Heart left ventricle (tissue), 16 donors: ENCODE results near the gene OR51V1. TPM values are rescaled to one million over a fixed set of nuclear protein-coding genes. Genes with fewer than 3 reads are reported as not detected.

Experiments used
- ATAC-seq, 4 donors: fragments of 200-7000 bp; cut with Tn5 transposase; one replicate each; pipeline ENCODE4 v1.9.1; 2020 to 2022; ENCODE audit warnings: moderate library complexity in 4 of 4, mild to moderate bottlenecking in 3 of 4, moderate number of reproducible peaks in 1 of 4
- DNase-seq, 5 donors: peaks; one replicate each; pipeline ENCODE4 v3.0.0-alpha.2; 2020
- H3K27ac ChIP-seq, 12 donors: fragments of 200-600 bp; sonication (generic) in 4 of 12; one replicate each; pipeline versions ENCODE4 v1.5.0 to v1.8.0; 2016 to 2022; ENCODE audit warnings: mild to moderate bottlenecking in 2 of 12
- H3K27me3 ChIP-seq, 9 donors: fragments of 200-600 bp; sonication (generic) in 2 of 9; one replicate each; pipeline versions ENCODE4 v1.5.1 to v1.8.0; 2016 to 2022; ENCODE audit warnings: mild to moderate bottlenecking in 3 of 9
- H3K36me3 ChIP-seq, 9 donors: fragments of 200-600 bp; sonication (generic) in 2 of 9; one replicate each; pipeline versions ENCODE4 v1.5.0 to v1.8.0; 2018 to 2022; ENCODE audit warnings: mild to moderate bottlenecking in 2 of 9
- H3K4me1 ChIP-seq, 12 donors: fragments of 200-600 bp; sonication (generic) in 4 of 12; one replicate each; pipeline versions ENCODE4 v1.5.0 to v1.8.0; 2016 to 2022; ENCODE audit warnings: mild to moderate bottlenecking in 3 of 12
- H3K4me3 ChIP-seq, 12 donors: fragments of 200-600 bp; sonication (generic) in 4 of 12; one replicate each; pipeline versions ENCODE4 v1.5.0 to v1.8.0; 2017 to 2022; ENCODE audit warnings: mild to moderate bottlenecking in 9 of 12, moderate library complexity in 4 of 12
- H3K9me3 ChIP-seq, 12 donors: fragments of 200-600 bp; sonication (generic) in 4 of 12; one replicate each; pipeline versions ENCODE4 v1.5.0 to v1.8.0; 2016 to 2022; ENCODE audit warnings: mild to moderate bottlenecking in 1 of 12
- POLR2A ChIP-seq, 2 donors: fragments of 450-650 bp; IDR thresholded peaks; one replicate each; pipeline ENCODE4 v1.6.1; 2017; ENCODE audit warnings: antibody characterized with exemption in 2 of 2, mild to moderate bottlenecking in 2 of 2, moderate library complexity in 2 of 2
- WGBS, 4 donors: extraction: QIAGEN DNeasy Blood & Tissue Kit in 2 of 4; methylation state at CpG; one replicate each; pipeline versions ENCODE4 v1.1.5 to v1.1.7; 2013 to 2018; 5-methylcytosine and 5-hydroxymethylcytosine counted together
- intact Hi-C, 10 donors: fragments of 100-400 bp; cut with DNase I; formaldehyde crosslinking; loops; one replicate each; pipeline versions ENCODE4 v1.11.1 to v1.14.2; 2022
- polyA plus RNA-seq, 2 donors: library from polyadenylated mRNA; stranded (reverse); fragments of 200-250 nt; gene quantifications; one replicate each; pipeline ENCODE4 v1.2.3, GENCODE V29; 2013
- total RNA-seq, 9 donors: library from RNA; depleted of rRNA in 2 of 9; stranded (reverse); fragments of >200 nt in 2 of 9; fragmentation: NEBNext Ultra II Directional in 3 of 9; extraction: Animal tissue kit (Norgen Biotek cat#: 25700) in 3 of 9; gene quantifications; one replicate each; pipeline versions ENCODE4 v1.1.0 to v1.2.4, GENCODE V29; 2016 to 2023
- TF ChIP-seq, protein P1 (sequence below), 12 donors: fragments of 200-600 bp; sonication (generic) in 4 of 12; IDR thresholded peaks; one replicate each; pipeline versions ENCODE4 v1.5.0 to v1.8.0; 2018 to 2022; ENCODE audit warnings: antibody characterized with exemption in 12 of 12, mild to moderate bottlenecking in 5 of 12
- donor health status: ischemic (EF 13 %, LVEDD 7.1; RV severe dilation, severe dysfunction).
- donor health status: healthy with polysubstance abuse.
- donor health status: DM: no; HTN: yes; CAD: no.
- donor health status: DM: no; HTN: no; CAD: no.
- donor health status: ischemic (EF 25% LVEDD 6.9; RV normal size, moderate dysfunction).
- donor health status: ischemic (EF 25% LVEDD 5.7; RV mildly dilated, moderate dysfunction).
- donor health status: healthy.
- donor health status: DM: yes; HTN: yes; CAD: no.
- donor health status: ischemic (EF 35%, LVEDD 5.7; RV mildly dilated, moderate dysfunction).
- donor health status: nonischemic (EF 11% LVEDD 7.7; RV severe dilation, severe dysfunction).
- donor health status: DM: yes; HTN: yes; CAD: no.
- donor health status: PGD.
- donor health status: ischemic (EF 29% LVEDD 5.4; RV normal size, mild dysfunction).
- donor health status: nonischemic (EF 23%, LVEDD 6.1; RV moderate dilation, normal function).

Gene OR51V1
- total and polyA plus RNA-seq, 11 donors, result not detected

DNA sequence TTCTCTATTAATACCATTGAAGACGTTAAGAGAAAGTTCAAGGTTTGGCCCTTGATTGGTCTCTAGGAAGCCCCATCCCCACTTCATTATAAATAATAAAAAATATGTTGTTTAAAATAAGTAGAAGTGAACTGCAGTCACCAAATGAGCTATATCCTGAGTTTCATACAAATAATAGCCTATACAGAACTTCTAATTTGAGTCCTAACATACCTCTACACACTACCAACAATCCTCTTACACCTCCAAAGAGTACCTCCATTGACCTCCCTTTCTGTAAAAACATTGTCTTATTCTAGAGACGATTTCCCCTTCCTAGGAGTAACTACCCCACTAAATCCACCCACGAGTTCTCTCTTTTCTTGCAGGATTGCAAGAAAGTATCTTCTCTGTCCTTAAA, 41.0 kb upstream of the OR51V1 start:
- no peaks in the 10 kb centered on the region for H3K27me3 ChIP-seq
- no peaks in the 10 kb centered on the region for H3K9me3 ChIP-seq
- intact Hi-C loops, result no loop called here
- TF ChIP-seq, protein P1, sequence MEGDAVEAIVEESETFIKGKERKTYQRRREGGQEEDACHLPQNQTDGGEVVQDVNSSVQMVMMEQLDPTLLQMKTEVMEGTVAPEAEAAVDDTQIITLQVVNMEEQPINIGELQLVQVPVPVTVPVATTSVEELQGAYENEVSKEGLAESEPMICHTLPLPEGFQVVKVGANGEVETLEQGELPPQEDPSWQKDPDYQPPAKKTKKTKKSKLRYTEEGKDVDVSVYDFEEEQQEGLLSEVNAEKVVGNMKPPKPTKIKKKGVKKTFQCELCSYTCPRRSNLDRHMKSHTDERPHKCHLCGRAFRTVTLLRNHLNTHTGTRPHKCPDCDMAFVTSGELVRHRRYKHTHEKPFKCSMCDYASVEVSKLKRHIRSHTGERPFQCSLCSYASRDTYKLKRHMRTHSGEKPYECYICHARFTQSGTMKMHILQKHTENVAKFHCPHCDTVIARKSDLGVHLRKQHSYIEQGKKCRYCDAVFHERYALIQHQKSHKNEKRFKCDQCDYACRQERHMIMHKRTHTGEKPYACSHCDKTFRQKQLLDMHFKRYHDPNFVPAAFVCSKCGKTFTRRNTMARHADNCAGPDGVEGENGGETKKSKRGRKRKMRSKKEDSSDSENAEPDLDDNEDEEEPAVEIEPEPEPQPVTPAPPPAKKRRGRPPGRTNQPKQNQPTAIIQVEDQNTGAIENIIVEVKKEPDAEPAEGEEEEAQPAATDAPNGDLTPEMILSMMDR (IDR thresholded peaks at IDR 0.05), result no peak
- no peak for TF ChIP-seq POLR2A (IDR thresholded peaks at IDR 0.05)
- WGBS, 4 donors, result 53 to 57% (median 55%) methylated on average over 3 of the region's 3 CpGs
- H3K4me3 ChIP-seq, result no peak overlapping the region
- no peaks in the 10 kb centered on the region for H3K4me1 ChIP-seq
- DNase-seq (no peak), ATAC-seq (no peak)
- H3K36me3 ChIP-seq, result no peaks in the 10 kb centered on the region
- H3K27ac ChIP-seq, result no peak overlapping the region

DNA sequence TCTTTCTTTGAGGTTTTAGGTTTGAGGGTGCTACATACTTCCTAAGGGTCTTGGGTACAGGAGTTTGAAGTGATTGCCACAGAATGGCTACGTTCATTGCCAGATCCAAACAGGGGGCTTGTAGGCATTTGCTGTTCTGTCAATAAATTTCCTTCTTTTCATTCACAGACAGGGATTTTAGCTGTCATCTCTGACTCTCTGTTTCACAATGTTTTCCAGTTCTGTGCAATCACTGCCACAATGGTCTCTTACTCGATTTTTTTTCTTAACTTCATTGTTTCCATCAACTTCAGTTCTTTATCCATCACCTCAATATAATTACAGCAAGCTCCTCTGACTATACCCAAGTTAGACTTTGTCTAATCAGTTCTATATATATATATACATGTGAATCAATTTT, 40.0 kb upstream of the OR51V1 start:
- no peak overlapping the region for H3K27ac ChIP-seq
- peaks cover 0 to under 1% (median 0%) of the 10 kb centered on the region in 9 donors for H3K27me3 ChIP-seq
- ATAC-seq, result no peak
- intact Hi-C loops, result no loop called here
- no peaks in the 10 kb centered on the region for H3K9me3 ChIP-seq
- H3K4me1 ChIP-seq, result no peaks in the 10 kb centered on the region
- H3K4me3 ChIP-seq, result no peak overlapping the region
- no peaks in the 10 kb centered on the region for H3K36me3 ChIP-seq
- DNase-seq, result no peak
- TF ChIP-seq, protein P1 (IDR thresholded peaks at IDR 0.05), result no peak
- no peak for TF ChIP-seq POLR2A (IDR thresholded peaks at IDR 0.05)
- 61 to 77% (median 65%) methylated on average over 2 of the region's 2 CpGs for WGBS, 4 donors

DNA sequence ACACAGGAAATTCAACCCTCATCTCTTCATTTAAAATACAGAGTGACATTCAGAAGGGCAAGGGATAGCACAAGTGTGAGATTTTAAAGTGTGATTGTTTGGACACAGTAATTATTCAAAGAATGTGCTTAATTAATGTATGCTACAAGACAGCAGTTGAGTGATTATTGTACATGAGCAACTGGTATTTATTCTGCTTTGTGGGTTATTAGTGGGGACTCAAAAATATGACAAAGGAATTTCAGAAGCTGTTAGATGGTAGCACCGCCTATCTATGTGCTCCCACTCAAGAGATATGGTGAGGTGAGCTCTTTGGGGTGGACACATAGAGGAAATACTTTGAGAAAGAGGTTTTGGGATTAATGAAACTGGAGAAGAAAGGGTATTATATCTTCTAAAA, 39.6 kb upstream of the OR51V1 start:
- TF ChIP-seq POLR2A (IDR thresholded peaks at IDR 0.05), result no peak
- TF ChIP-seq, protein P1 (IDR thresholded peaks at IDR 0.05), result no peak
- intact Hi-C loops, result no loop called here
- Histone ChIP-seq H3K9me3 (no peaks in the 10 kb centered on the region), H3K4me3 (no peak overlapping the region), H3K27me3 (peaks cover 0 to 3% (median 0%) of the 10 kb centered on the region in 9 donors), H3K4me1 (no peaks in the 10 kb centered on the region), H3K27ac (no peak overlapping the region), H3K36me3 (no peaks in the 10 kb centered on the region)
- 71 to 88% (median 80%) methylated on average over 1 of the region's 1 CpG for WGBS, 4 donors
- no peak for ATAC-seq
- DNase-seq, result no peak

DNA sequence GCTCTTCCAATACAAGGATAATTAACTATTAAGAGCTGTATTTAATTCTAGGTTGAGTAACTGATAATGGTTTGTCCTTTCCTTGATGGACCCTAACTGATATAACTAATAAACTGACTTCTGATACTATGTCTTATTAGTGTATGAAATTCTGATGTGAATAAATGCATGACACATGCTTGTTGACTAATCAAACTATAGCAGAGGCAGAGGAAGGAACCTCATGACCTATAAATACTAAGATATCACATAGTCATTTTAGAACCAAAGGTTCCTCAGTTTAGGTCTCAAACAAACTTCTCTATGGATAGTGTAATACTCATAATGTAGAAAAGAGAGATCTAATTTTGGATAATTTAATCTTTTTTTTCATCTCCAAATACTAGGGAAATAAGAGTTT, 38.6 kb upstream of the OR51V1 start:
- DNase-seq (no peak), ATAC-seq (no peak)
- Histone ChIP-seq H3K4me3 (no peak overlapping the region), H3K4me1 (no peaks in the 10 kb centered on the region), H3K36me3 (no peaks in the 10 kb centered on the region), H3K27ac (no peak overlapping the region), H3K9me3 (no peaks in the 10 kb centered on the region), H3K27me3 (peaks cover 0 to 3% (median 0%) of the 10 kb centered on the region in 9 donors)
- TF ChIP-seq, protein P1 (IDR thresholded peaks at IDR 0.05), result no peak
- TF ChIP-seq POLR2A (IDR thresholded peaks at IDR 0.05), result no peak
- intact Hi-C loops, result no loop called here
